Posterior vena cava (tissue), 2 donors: ENCODE data around the gene PDGFRA. TPM values are rescaled to one million over a fixed set of nuclear protein-coding genes. Genes with fewer than 3 reads are reported as not detected.
A peak's percentile ranks its signal among the peaks of the same experiment; 100 is the strongest.
"Not testable (repeated sequence)": the region's sequence is repeated elsewhere in the genome, so short reads cannot be mapped to it uniquely, and the experiment has no call there.

Experiments used
- DNase-seq: peaks from one replicate; pipeline ENCODE4 v3.0.0-alpha.2; 2020; ENCODE audit warnings: low spot score
- intact Hi-C, 2 donors: fragments of 100-400 bp; cut with DNase I; formaldehyde crosslinking; loops; one replicate each; pipeline versions ENCODE4 v1.14.1 to v1.14.2; 2022 to 2023
- total RNA-seq, 2 donors: library from RNA; stranded (reverse); fragmentation: NEBNext Ultra II Directional; extraction: Animal tissue kit (Norgen Biotek cat#: 25700); gene quantifications; one replicate each; pipeline ENCODE4 v1.2.1, GENCODE V29; 2021
- donor health status: DM: yes; HTN: yes; CAD: no.
- donor health status: DM: yes; HTN: yes; CAD: no.

Gene PDGFRA
- total RNA-seq, 2 donors from 2014 or later: 192 to 201 TPM

- intact Hi-C loops: no loop called here
- DNase-seq: peak; percentile 94
These were observed 52.1 kb downstream of the PDGFRA start for GRCh38 chr4:54281054-54281766.

GRCh38 chr4:54282837-54283236, 53.7 kb downstream of the PDGFRA start:
- intact Hi-C loops: no loop called here

GRCh38 chr4:54289316-54289715, 60.2 kb downstream of the PDGFRA start:
- DNase-seq: no peak
- intact Hi-C loops: no loop called here

More at GRCh38 chr4:54282837-54283236, 53.7 kb downstream of the PDGFRA start:
- no peak for DNase-seq

- intact Hi-C loops: no loop called here
- DNase-seq: no peak
These were observed 61.9 kb downstream of the PDGFRA start for GRCh38 chr4:54290980-54291379.

- intact Hi-C loops: no loop called here
- no peak for DNase-seq
These were observed 67.6 kb downstream of the PDGFRA start for GRCh38 chr4:54296548-54297203.

- intact Hi-C loops: no loop called here
- DNase-seq: no peak
These were observed 79.0 kb downstream of the PDGFRA start for GRCh38 chr4:54308110-54308509.

- intact Hi-C loops: loop anchor here in 1 of 2 donors (10.0 kb wide), 1 partner anchor 1009 kb away; no protein-coding TSS in a partner anchor
- DNase-seq: no peak
These were observed 86.8 kb downstream of the PDGFRA start for GRCh38 chr4:54315561-54316538.

- no peak for DNase-seq
- intact Hi-C loops: loop anchor here in 1 of 2 donors (10.0 kb wide), 1 partner anchor 1007 kb away; no protein-coding TSS in a partner anchor
These were observed 88.6 kb downstream of the PDGFRA start for GRCh38 chr4:54317690-54318089.

- intact Hi-C loops: loop anchor here in 1 of 2 donors (10.0 kb wide), 1 partner anchor 1006 kb away; no protein-coding TSS in a partner anchor
These were observed 89.8 kb downstream of the PDGFRA start for GRCh38 chr4:54318904-54319303.

GRCh38 chr4:54320826-54321685, 92.0 kb downstream of the PDGFRA start:
- no peak for DNase-seq
- intact Hi-C loops: loop anchor here in 1 of 2 donors (5.0 kb wide), 1 partner anchor 516 kb away; no protein-coding TSS in a partner anchor

More at GRCh38 chr4:54318904-54319303, 89.8 kb downstream of the PDGFRA start:
- no peak for DNase-seq

- no peak for DNase-seq
- intact Hi-C loops: loop anchor here in 1 of 2 donors (5.0 kb wide), 1 partner anchor 514 kb away; no protein-coding TSS in a partner anchor
These were observed 93.8 kb downstream of the PDGFRA start for GRCh38 chr4:54322818-54323417.

GRCh38 chr4:54330896-54331295, 101.8 kb downstream of the PDGFRA start:
- intact Hi-C loops: no loop called here

GRCh38 chr4:54332542-54332941, 103.4 kb downstream of the PDGFRA start:
- intact Hi-C loops: no loop called here
- no peak for DNase-seq

More at GRCh38 chr4:54330896-54331295, 101.8 kb downstream of the PDGFRA start:
- DNase-seq: no peak

GRCh38 chr4:54333657-54334056, 104.6 kb downstream of the PDGFRA start:
- intact Hi-C loops: no loop called here
- DNase-seq: no peak

GRCh38 chr4:54334769-54335168, 105.7 kb downstream of the PDGFRA start:
- intact Hi-C loops, DNase-seq: not testable (repeated sequence)

GRCh38 chr4:54337009-54337408, 107.9 kb downstream of the PDGFRA start:
- intact Hi-C loops: no loop called here
- DNase-seq: no peak

GRCh38 chr4:54342067-54342466, 113.0 kb downstream of the PDGFRA start:
- DNase-seq, intact Hi-C loops: not testable (repeated sequence)
